Left renal pelvis (tissue), 4 donors: ENCODE data around the gene SPAG9. TPM values are rescaled to one million over a fixed set of nuclear protein-coding genes. Genes with fewer than 3 reads are reported as not detected.
"Not testable (repeated sequence)": the region's sequence is repeated elsewhere in the genome, so short reads cannot be mapped to it uniquely, and the experiment has no call there.

ENCODE experiments used
- DNase-seq, 4 donors: peaks; one replicate each; pipeline ENCODE4 v3.0.0-alpha.2; 2013; ENCODE audit warnings: low read depth in 4 of 4, low spot score in 3 of 4
- polyA plus RNA-seq, 4 donors: library from polyadenylated mRNA; unstranded; fragments of 120-200 nt; gene quantifications; one replicate each; pipeline ENCODE4 v1.2.1, GENCODE V29; 2013; ENCODE audit not compliant: insufficient read length in 4 of 4

SPAG9 gene
- polyA plus RNA-seq, 4 donors, result 110 to 128 (median 112) TPM

GRCh38 chr17:50944902-50945720 lies 175.6 kb downstream of the SPAG9 start:
- DNase-seq, result no peak

- DNase-seq, result no peak
Measured at GRCh38 chr17:50944054-50944901, 176.4 kb downstream of the SPAG9 start.

GRCh38 chr17:50943575-50943933 lies 177.1 kb downstream of the SPAG9 start:
- no peak for DNase-seq

- DNase-seq, result not testable (repeated sequence)
Measured at GRCh38 chr17:50941676-50942048, 179.0 kb downstream of the SPAG9 start.

GRCh38 chr17:50939795-50940684 lies 180.6 kb downstream of the SPAG9 start:
- DNase-seq, result no peak

- no peak for DNase-seq
Measured at GRCh38 chr17:50939542-50939794, 181.2 kb downstream of the SPAG9 start.

GRCh38 chr17:50938821-50939541 lies 181.7 kb downstream of the SPAG9 start:
- DNase-seq, result no peak

- DNase-seq, result no peak
Measured at GRCh38 chr17:50935996-50936266, 184.7 kb downstream of the SPAG9 start.

GRCh38 chr17:50935221-50935995 lies 185.3 kb downstream of the SPAG9 start:
- DNase-seq, result no peak

GRCh38 chr17:50934672-50935220 lies 185.9 kb downstream of the SPAG9 start:
- DNase-seq, result no peak

GRCh38 chr17:50934161-50934560 lies 186.5 kb downstream of the SPAG9 start:
- no peak for DNase-seq

GRCh38 chr17:50931144-50931908 lies 189.3 kb downstream of the SPAG9 start:
- DNase-seq, result no peak

- DNase-seq, result no peak
Measured at GRCh38 chr17:50928646-50929045, 192.0 kb downstream of the SPAG9 start.

- no peak for DNase-seq
Measured at GRCh38 chr17:50927287-50927686, 193.4 kb downstream of the SPAG9 start.

- DNase-seq, result no peak
Measured at GRCh38 chr17:50926523-50926922, 194.1 kb downstream of the SPAG9 start.

- no peak for DNase-seq
Measured at GRCh38 chr17:50925296-50925891, 195.3 kb downstream of the SPAG9 start.

- DNase-seq, result no peak
Measured at GRCh38 chr17:50924800-50925199, 195.9 kb downstream of the SPAG9 start.

GRCh38 chr17:50924300-50924699 lies 196.4 kb downstream of the SPAG9 start:
- no peak for DNase-seq

- no peak for DNase-seq
Measured at GRCh38 chr17:50923611-50924010, 197.1 kb downstream of the SPAG9 start.
